Neuron (in vitro differentiated cells): Measurements from ENCODE around the gene ABCF1.
"Not testable (repeated sequence)": the region's sequence is repeated elsewhere in the genome, so short reads cannot be mapped to it uniquely, and the experiment has no call there.

Experiments used
- H2AFZ ChIP-seq: one replicate; pipeline ENCODE4 v1.6.1; 2013; ENCODE audit warnings: low read depth, mild to moderate bottlenecking, inconsistent platforms, low read length, moderate library complexity
- H3K27me3 ChIP-seq: one replicate; pipeline ENCODE4 v1.6.1; 2013; ENCODE audit warnings: low read length; ENCODE audit not compliant: insufficient read depth
- H3K36me3 ChIP-seq: one replicate; pipeline ENCODE4 v1.6.1; 2013; ENCODE audit warnings: low read length; ENCODE audit not compliant: insufficient read depth
- H3K4me1 ChIP-seq: one replicate; pipeline ENCODE4 v1.6.1; 2013; ENCODE audit warnings: low read length; ENCODE audit not compliant: insufficient read depth
- H3K4me3 ChIP-seq: 2 replicates; pipeline ENCODE4 v1.5.1; 2013; ENCODE audit warnings: mild to moderate bottlenecking, low read length, moderate library complexity
- H3K9me3 ChIP-seq: one replicate; pipeline ENCODE4 v1.6.1; 2013; ENCODE audit warnings: low read length

Gene ABCF1

DNA sequence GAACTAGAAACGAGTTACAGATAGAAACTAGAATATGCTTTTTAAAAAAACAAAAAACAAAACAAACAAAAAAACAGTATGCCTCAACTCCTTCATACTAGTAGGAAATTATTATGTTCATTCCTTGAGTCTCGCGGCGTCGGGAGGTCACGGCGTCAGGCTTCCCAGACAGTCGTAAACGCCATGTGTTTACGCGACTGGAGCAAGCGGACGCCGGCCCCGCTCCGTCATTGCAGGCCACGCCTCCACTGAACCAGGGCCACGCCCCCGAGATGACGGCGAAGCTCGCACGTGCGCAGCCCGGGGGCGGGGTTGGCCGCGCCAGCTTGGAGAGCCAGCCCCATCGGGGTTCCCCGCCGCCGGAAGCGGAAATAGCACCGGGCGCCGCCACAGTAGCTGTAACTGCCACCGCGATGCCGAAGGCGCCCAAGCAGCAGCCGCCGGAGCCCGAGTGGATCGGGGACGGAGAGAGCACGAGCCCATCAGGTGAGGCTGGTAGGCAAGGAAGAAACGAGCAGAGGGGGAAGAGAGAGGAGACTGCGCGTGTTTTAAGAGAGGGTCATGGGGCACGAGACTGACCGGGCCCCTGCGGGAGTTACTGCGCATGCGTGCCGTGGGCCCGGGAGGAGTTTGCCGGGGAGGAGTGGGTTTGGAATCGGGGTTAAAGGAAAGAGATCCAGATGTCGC lies at the start of gene ABCF1:
TSS of gene ABCF1 (plus strand) at position 368 of the 687 bp plus-strand sequence. CDS start at position 414, 46 bp downstream.
- peak within 1 kb of the TSS; percentile 92 for H2AFZ ChIP-seq
- no peaks in the 10 kb centered on the region for H3K9me3 ChIP-seq
- H3K27me3 ChIP-seq: no peaks in the 10 kb centered on the region
- peak within 1 kb of the TSS; percentile 87 for H3K4me3 ChIP-seq
- peaks cover 22% of the 10 kb centered on the region for H3K4me1 ChIP-seq
- H3K36me3 ChIP-seq: peaks cover 4% of the 10 kb centered on the region

DNA sequence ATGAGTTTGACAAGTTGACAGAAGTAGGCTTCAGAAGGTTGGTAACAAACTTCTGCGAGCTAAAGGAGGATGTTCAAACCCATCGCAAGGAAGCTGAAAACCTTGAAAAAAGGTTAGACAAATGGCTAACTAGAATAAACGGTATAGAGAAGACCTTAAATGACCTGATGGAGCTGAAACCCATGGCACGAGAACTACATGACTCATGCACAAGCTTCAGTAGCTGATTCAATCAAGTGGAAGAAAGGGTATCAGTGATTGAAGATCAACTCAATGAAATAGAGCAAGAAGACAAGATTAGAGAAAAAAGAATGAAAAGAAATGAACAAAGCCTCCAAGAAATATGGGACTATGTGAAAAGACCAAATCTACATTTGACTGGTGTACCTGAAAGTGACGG lies 49.3 kb upstream of the ABCF1 start:
- H3K4me1 ChIP-seq, H3K9me3 ChIP-seq: not testable (repeated sequence)

DNA sequence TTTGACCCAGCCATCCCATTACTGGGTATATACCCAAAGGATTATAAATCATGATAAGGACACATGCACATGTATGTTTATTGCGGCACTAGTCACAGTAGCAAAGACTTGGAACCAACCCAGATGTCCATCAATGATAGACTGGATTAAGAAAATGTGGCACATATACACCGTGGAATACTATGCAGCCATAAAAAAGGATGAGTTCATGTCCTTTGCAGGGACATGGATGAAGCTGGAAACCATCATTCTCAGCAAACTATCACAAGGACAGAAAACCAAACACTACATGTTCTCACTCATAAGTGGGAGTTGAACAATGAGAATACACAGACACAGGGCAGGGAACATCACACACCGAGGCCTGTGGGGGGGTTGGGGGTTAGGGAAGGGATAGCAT lies 44.8 kb upstream of the ABCF1 start:
- H3K36me3 ChIP-seq, H3K4me3 ChIP-seq, H3K9me3 ChIP-seq, H3K27me3 ChIP-seq, H3K4me1 ChIP-seq, H2AFZ ChIP-seq: not testable (repeated sequence)

More for the DNA sequence above, 49.3 kb upstream of the ABCF1 start:
- H2AFZ ChIP-seq, H3K27me3 ChIP-seq, H3K4me3 ChIP-seq, H3K36me3 ChIP-seq: not testable (repeated sequence)

DNA sequence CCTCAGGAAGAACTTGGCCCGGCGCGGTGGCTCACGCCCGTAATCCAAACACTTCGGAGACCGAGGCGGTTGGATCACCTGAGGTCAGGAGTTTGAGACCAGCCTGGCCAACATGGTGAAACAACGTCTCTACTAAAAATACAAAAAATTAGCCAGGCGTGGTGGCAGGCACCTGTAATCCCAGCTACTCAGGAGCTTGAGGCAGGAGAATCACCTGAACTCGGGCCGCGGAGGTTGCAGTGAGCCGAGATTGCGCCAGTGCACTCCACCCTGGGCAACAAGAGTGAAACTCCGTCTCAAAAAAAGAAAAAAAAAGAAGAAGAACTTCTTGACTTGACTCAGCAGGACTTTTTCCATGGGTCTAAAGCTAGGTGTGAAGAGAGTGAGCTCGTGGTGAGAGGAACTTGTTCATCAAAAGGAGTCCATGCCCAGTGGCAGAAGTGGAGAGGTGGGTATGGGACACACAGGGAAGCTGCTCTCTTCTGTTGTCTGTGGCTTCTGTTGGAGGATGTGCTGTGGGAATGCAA lies 41.8 kb upstream of the ABCF1 start:
- not testable (repeated sequence) for H3K4me1 ChIP-seq, H3K4me3 ChIP-seq, H2AFZ ChIP-seq, H3K36me3 ChIP-seq, H3K27me3 ChIP-seq, H3K9me3 ChIP-seq

DNA sequence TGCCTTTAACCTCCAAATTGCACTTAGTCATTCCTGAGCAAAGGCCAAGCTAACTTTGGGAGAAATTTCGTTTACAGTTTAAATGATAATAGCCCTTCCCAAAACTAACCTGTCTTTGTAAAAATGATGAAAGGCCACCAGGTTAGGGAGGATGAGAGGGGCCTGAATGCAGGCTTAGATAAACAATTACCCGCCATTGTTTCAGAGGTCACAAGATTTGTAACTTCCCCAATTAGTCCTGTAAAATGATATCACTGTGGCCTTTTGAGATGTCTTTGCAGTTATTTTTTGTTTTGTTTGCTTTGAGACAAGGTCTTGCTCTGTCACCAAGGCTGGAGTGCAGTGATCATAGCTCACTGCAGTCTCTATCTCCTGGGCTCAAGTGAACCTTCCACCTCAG lies 41.2 kb upstream of the ABCF1 start:
- no peaks in the 10 kb centered on the region for H3K4me1 ChIP-seq
- H3K9me3 ChIP-seq: no peaks in the 10 kb centered on the region
- no peak overlapping the region for H3K4me3 ChIP-seq
- no peaks in the 10 kb centered on the region for H3K36me3 ChIP-seq
- no peak overlapping the region for H2AFZ ChIP-seq
- no peaks in the 10 kb centered on the region for H3K27me3 ChIP-seq

DNA sequence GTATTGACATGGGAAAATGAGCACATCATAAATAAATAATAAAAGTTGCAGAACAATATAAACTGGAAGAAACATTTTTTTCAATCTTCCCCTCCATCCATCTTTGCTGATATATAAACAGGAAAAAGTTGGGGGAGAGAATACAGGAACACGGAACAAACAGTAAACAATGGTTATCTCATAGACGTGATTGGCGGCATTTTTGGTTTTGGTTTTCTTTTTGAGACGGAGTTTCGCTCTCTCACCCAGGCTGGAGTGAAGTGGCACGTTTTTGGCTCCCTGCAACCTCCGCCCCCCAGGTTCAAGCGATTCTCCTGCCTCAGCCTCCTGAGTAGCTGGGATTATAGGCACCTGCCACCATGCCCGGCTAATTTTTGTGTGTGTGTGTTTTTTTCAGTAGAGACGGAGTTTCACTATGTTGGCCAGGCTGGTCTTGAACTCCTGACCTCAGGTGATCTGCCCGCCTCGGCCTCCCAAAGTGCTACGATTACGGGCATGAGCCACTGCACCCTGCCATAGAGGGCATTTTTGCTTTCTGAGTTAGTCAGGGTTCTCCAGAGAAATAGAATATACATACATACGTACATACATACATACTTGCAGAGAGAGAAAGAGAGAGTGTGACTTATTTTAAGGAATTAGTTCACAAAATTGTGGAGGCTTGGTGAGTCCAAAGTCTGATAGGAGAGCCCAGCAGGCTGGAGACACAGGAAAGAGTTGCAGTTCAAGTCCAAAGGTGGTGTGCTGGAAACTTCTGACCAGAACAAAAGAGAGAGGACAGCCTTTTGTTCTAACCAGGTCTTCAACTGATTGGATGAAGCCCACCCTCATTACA lies 37.6 kb upstream of the ABCF1 start:
- Histone ChIP-seq H2AFZ (no peak overlapping the region), H3K4me3 (no peak overlapping the region), H3K9me3 (no peaks in the 10 kb centered on the region), H3K4me1 (no peaks in the 10 kb centered on the region), H3K36me3 (no peaks in the 10 kb centered on the region), H3K27me3 (no peaks in the 10 kb centered on the region)

DNA sequence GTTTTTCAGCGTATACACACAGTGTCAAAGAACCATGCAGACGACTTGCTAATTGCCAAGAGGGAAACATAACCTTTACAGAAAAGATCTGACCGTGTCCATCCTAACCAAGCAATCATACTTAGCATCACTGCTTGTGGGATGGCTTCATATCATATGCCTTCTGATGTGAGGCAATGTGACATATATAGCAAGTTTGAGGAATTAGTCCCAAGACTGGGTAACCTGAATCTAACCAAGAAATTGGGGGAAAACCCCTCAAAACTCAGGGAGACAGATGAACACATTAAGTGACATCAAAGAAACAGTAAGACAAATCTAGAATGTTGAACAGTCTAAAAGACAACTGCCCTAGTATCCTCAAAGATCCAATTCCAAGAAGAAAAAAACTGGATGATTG lies 33.3 kb upstream of the ABCF1 start:
- no peaks in the 10 kb centered on the region for H3K27me3 ChIP-seq
- H3K4me3 ChIP-seq: no peak overlapping the region
- no peaks in the 10 kb centered on the region for H3K4me1 ChIP-seq
- no peaks in the 10 kb centered on the region for H3K9me3 ChIP-seq
- H3K36me3 ChIP-seq: no peaks in the 10 kb centered on the region
- no peak overlapping the region for H2AFZ ChIP-seq

DNA sequence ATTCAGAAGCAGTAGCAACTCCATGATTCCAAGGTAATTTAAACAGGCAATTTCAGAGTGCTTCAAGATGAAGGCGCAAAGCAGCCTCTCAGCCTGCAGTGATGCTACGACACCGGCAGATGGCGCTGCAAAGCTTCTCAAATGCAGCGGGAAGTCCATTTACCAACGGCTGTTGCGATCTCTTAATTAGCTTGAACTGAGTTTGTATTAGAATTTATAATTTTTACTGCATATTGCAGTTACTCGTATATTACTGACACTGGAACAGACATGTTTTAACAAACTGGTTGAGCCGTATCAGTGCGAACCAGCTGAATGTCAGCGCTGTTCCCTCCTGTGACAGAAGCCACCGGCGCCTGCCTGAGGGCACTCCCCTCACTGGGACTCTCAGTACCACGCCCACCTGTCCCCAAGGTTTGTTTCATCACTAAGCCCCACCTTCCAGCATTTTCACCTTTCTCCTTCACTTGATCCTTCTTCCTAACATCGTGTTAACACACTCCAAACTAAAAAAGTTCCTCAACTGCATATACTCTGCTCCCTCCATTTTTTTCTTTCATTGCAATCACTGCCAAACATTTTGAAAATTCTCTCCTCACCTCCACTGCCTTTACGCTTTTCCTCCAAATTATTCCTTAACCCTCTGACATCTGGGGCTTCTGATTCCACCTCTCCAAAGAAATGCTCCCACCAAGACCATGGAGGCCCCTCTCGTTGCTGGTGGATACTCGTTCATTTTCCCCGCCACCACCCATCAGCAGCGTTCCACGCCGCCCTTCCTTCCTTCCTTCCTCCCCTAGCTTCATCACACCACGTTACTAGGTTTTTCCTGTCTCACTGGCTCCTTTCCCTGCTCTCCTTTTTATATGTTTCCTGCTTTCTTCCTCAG lies 29.5 kb upstream of the ABCF1 start:
- peak overlapping the region; percentile 23 for H2AFZ ChIP-seq
- no peaks in the 10 kb centered on the region for H3K4me1 ChIP-seq
- no peaks in the 10 kb centered on the region for H3K27me3 ChIP-seq
- H3K4me3 ChIP-seq: peak overlapping the region; percentile 35
- H3K36me3 ChIP-seq: peaks cover 9% of the 10 kb centered on the region
- H3K9me3 ChIP-seq: no peaks in the 10 kb centered on the region

DNA sequence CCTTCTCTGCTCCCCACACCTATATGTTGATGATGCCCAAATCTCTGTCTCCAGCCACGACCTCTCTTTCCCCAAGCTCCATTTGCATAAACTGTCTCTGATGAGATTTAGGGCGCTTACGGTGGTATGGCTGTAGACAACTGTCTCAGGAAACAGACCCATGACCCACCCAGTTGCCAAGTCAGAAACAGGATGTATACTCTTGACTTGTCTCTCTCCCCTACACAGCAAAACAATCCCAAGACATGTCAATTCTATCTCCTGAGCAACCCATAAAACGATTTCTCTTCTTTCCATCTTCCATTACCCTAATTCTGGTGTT lies 28.9 kb upstream of the ABCF1 start:
- H3K27me3 ChIP-seq: no peaks in the 10 kb centered on the region

DNA sequence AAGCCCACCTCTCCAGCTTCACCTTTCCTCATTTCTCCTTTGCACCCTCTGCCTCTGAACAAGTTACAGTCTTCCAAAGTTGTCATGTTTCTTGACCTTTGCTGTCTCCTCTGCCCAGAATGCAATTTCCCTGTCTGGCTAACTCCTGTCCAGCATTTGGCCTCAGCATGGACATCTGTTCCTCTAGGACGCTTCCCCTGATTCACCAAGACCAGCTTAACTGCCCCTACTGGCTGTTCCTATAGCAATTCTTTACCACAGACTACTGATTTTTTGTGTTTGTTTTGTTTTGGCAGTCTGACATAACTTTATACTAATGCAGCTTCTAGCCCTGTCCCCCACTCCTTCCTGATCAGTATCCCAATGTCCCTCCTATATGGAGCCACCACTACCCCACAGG lies 28.3 kb upstream of the ABCF1 start:
- Histone ChIP-seq H3K4me1 (no peaks in the 10 kb centered on the region), H3K27me3 (no peaks in the 10 kb centered on the region), H3K36me3 (peaks cover 18% of the 10 kb centered on the region), H2AFZ (no peak overlapping the region), H3K4me3 (no peak overlapping the region), H3K9me3 (no peaks in the 10 kb centered on the region)

More for the DNA sequence above, 28.9 kb upstream of the ABCF1 start:
- H3K4me3 ChIP-seq: no peak overlapping the region
- no peak overlapping the region for H2AFZ ChIP-seq
- H3K9me3 ChIP-seq: no peaks in the 10 kb centered on the region
- peaks cover 15% of the 10 kb centered on the region for H3K36me3 ChIP-seq
- no peaks in the 10 kb centered on the region for H3K4me1 ChIP-seq

DNA sequence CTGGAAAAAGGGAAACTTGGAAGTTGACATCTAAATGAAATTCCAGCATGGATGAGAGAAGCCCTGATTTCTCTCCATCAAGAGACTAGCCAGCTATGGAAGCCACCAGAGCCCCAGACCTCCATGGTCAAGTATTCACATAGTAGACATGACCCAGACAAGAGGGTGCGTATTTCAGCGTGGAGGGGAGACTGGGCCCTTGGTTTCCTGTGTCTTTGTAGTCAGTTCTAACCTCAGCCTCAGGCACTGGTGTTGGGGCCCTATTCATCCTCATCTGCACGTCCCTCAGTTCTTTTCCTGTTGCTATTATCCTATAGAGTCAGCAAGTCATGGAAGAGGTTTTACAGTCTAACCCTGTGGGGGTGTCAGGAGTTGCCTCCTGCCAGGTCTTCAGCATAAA lies 27.4 kb upstream of the ABCF1 start:
- Histone ChIP-seq H3K4me1 (no peaks in the 10 kb centered on the region), H3K4me3 (no peak overlapping the region), H3K27me3 (no peaks in the 10 kb centered on the region), H3K9me3 (no peaks in the 10 kb centered on the region), H2AFZ (no peak overlapping the region), H3K36me3 (peaks cover 22% of the 10 kb centered on the region)

DNA sequence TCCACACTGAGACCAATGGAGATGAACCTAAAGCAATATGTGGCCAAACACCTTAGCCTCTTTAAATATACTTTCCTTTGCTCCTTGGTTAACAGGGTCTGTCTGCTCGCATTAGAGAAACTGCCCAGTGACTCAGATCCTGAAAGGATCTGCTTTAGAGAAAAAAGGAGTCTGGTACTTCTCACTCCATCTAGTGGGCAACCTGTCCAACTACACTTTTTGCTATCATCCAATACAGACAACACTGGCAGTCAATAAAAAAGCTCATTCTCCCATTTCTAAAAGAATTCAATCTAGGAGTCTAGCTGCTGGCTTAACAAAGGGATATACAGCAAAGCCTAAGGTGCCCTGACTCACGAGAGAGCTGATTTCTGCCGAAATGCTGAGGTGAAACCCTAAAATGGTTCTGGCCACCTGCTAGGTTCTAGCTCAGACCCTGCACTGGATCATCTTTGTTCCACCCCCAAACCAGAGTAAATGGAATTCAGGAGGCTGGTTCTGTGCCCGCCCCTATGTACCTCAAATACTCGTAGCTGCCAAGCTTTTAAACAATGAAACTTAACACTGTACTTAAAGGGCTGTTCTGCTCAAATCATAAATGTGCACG lies 26.5 kb upstream of the ABCF1 start:
- Histone ChIP-seq H3K4me3 (no peak overlapping the region), H3K27me3 (no peaks in the 10 kb centered on the region), H3K36me3 (peaks cover 25% of the 10 kb centered on the region), H2AFZ (no peak overlapping the region), H3K9me3 (no peaks in the 10 kb centered on the region), H3K4me1 (no peaks in the 10 kb centered on the region)
